Adrenal gland (tissue), 5 donors: ENCODE results near the gene ARHGAP35.

Experiments used
- POLR2A ChIP-seq, 2 donors: fragments of 450-650 bp; IDR thresholded peaks; one replicate each; pipeline ENCODE4 v1.6.1; 2017; ENCODE audit warnings: antibody characterized with exemption in 2 of 2, mild to moderate bottlenecking in 2 of 2, moderate library complexity in 1 of 2
- TF ChIP-seq, protein P1 (sequence below), 6 experiments: fragments of 450-650 bp in 4 of 6; fragments of 200-600 bp in 2 of 6; sonication (generic) in 1 of 6; IDR thresholded peaks; 1 replicate in 5 of 6; 2 replicates in 1 of 6; pipeline versions ENCODE4 v1.5.1 to v1.8.0; 2016 to 2021; ENCODE audit warnings: antibody characterized with exemption in 6 of 6, mild to moderate bottlenecking in 2 of 6, moderate library complexity in 1 of 6
- donor health status: DM: no; HTN: no; CAD: no.

DNA sequence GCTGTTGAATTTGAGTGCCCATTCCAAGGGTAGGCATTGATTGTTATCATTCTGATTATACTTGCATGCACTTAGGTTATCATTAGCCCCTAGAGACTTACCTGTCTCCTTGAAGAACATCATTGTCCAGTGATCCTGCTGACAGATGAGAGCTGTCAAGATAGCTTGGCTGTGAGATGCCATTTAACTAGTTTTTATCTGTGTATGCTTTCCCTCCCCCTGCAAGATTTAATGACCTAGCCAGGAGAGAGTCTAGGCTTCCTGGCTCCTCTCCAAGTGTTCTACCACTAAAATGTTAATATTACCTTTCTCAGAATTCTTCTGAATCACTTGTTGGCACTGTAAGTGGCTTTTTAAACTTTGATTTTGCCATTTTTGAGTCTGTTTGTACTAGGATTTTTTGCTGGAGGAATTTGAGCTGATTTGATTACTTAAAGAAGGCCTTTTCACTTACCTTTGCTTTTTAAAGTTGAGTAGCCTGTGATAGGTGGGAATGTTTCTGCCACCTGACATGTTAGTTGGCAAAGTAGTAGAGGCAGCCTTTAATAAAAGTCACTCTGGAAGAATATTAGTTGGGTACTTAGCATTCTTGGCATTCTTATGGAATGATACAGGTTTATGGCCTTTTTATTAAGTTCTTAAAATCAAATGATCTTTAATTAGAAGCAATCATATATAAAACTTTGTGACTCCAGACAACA lies 41.1 kb downstream of the ARHGAP35 start:
- TF ChIP-seq, protein P1, sequence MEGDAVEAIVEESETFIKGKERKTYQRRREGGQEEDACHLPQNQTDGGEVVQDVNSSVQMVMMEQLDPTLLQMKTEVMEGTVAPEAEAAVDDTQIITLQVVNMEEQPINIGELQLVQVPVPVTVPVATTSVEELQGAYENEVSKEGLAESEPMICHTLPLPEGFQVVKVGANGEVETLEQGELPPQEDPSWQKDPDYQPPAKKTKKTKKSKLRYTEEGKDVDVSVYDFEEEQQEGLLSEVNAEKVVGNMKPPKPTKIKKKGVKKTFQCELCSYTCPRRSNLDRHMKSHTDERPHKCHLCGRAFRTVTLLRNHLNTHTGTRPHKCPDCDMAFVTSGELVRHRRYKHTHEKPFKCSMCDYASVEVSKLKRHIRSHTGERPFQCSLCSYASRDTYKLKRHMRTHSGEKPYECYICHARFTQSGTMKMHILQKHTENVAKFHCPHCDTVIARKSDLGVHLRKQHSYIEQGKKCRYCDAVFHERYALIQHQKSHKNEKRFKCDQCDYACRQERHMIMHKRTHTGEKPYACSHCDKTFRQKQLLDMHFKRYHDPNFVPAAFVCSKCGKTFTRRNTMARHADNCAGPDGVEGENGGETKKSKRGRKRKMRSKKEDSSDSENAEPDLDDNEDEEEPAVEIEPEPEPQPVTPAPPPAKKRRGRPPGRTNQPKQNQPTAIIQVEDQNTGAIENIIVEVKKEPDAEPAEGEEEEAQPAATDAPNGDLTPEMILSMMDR (IDR thresholded peaks at IDR 0.05): no peak
- no peak for TF ChIP-seq POLR2A (IDR thresholded peaks at IDR 0.05)
